Endodermal cell (in vitro differentiated cells): ENCODE results near the gene KIF6. TPM values are rescaled to one million over a fixed set of nuclear protein-coding genes. Genes with fewer than 3 reads are reported as not detected.

Source experiments
- DNase-seq: peaks from one replicate; pipeline ENCODE4 v3.0.0-alpha.2; 2017
- H3K27ac ChIP-seq: 2 replicates; pipeline ENCODE4 v1.5.1; 2013; ENCODE audit warnings: mild to moderate bottlenecking, low read depth, low read length, moderate library complexity
- H3K27me3 ChIP-seq: 2 replicates; pipeline ENCODE4 v1.6.1; 2013; ENCODE audit warnings: mild to moderate bottlenecking, low read length, moderate library complexity; ENCODE audit not compliant: insufficient read depth, control insufficient read depth, poor library complexity, severe bottlenecking
- H3K36me3 ChIP-seq: 2 replicates; pipeline ENCODE4 v1.7.0; 2013; ENCODE audit warnings: mild to moderate bottlenecking, low read length, moderate library complexity; ENCODE audit not compliant: control insufficient read depth, insufficient read depth
- H3K4me1 ChIP-seq: one replicate; pipeline ENCODE4 v1.7.0; 2013; ENCODE audit warnings: low read length; ENCODE audit not compliant: control insufficient read depth, insufficient read depth
- H3K4me3 ChIP-seq: 2 replicates; pipeline ENCODE4 v1.5.1; 2013; ENCODE audit warnings: mild to moderate bottlenecking, low read length, moderate library complexity
- H3K9ac ChIP-seq: 2 replicates; pipeline ENCODE4 v1.6.1; 2013; ENCODE audit warnings: mild to moderate bottlenecking, low read length, moderate library complexity; ENCODE audit not compliant: poor library complexity, severe bottlenecking; ENCODE audit errors: extremely low read depth
- H3K9me3 ChIP-seq: 2 replicates; pipeline ENCODE4 v1.6.1; 2013; ENCODE audit warnings: mild to moderate bottlenecking, low read length, moderate library complexity; ENCODE audit not compliant: control insufficient read depth
- H3K27ac Mint-ChIP-seq: 2 replicates; pipeline ENCODE4 v1.8.0; 2020; ENCODE audit warnings: mixed read lengths
- H3K27me3 Mint-ChIP-seq: 2 replicates; pipeline ENCODE4 v1.8.0; 2021; ENCODE audit warnings: mild to moderate bottlenecking, mixed read lengths; ENCODE audit not compliant: insufficient read depth
- H3K36me3 Mint-ChIP-seq: 2 replicates; pipeline ENCODE4 v1.8.0; 2020; ENCODE audit warnings: low read depth, mixed read lengths
- H3K4me1 Mint-ChIP-seq: 2 replicates; pipeline ENCODE4 v1.8.0; 2020; ENCODE audit warnings: mixed read lengths
- H3K4me3 Mint-ChIP-seq: 2 replicates; pipeline ENCODE4 v1.8.0; 2020; ENCODE audit warnings: mild to moderate bottlenecking, moderate library complexity, mixed read lengths
- H3K9me3 Mint-ChIP-seq: 2 replicates; pipeline ENCODE4 v1.8.0; 2020; ENCODE audit warnings: mild to moderate bottlenecking, mixed read lengths
- CTCF ChIP-seq: fragments of 200-600 bp; sonication (generic); conservative IDR thresholded peaks from 2 replicates; pipeline ENCODE4 v1.5.0; 2021; ENCODE audit warnings: antibody characterized with exemption, mild to moderate bottlenecking
- WGBS, 2 experiments: methylation state at CpG; one replicate each; pipeline versions ENCODE4 v1.1.5 to v1.1.7; 2013; ENCODE audit warnings: missing lambda C conversion rate in 2 of 2, mixed read lengths in 1 of 2; ENCODE audit not compliant: insufficient coverage in 1 of 2, insufficient read length in 1 of 2; 5-methylcytosine and 5-hydroxymethylcytosine counted together
- total RNA-seq, 2 donors: library from RNA; stranded (reverse); fragmentation: NEBNext Ultra II Directional in 1 of 2; extraction: Animal tissue kit (Norgen Biotek cat#: 25700) in 1 of 2; gene quantifications; 2 replicates in 1 of 2; 3 replicates in 1 of 2; pipeline ENCODE4 v1.2.1, GENCODE V29; 2021

The KIF6 gene
- total RNA-seq, 2 donors from 2014 or later = 0.62 to 1.1 TPM

DNA sequence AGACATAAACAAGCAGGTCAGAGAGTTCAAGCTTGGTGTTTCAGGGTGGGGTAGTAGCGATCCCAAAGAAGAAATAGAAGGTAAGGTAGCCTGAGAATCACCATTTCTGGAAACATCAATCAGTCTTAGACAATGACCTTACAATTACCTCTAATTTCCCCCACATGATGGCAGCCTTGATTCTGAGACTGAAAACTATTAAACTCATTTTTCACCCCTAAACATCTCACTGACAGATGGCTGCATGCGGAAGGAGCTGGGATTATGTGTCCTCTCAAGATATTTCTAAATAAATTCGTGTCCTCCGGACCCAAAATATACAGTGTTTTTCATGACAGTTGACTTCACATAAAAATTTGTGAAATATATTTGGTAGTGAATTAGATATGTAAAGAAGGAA is 61.0 kb downstream of the KIF6 start:
- Histone ChIP-seq H3K4me1 (no peaks in the 10 kb centered on the region), H3K9ac (no peak overlapping the region), H3K36me3 (no peaks in the 10 kb centered on the region), H3K27me3 (no peaks in the 10 kb centered on the region), H3K27ac (no peak overlapping the region), H3K9me3 (no peaks in the 10 kb centered on the region), H3K4me3 (no peak overlapping the region)
- no peak for TF ChIP-seq CTCF
- H3K27ac Mint-ChIP-seq = no peak overlapping the region
- no peaks in the 10 kb centered on the region for H3K27me3 Mint-ChIP-seq
- H3K9me3 Mint-ChIP-seq = no peaks in the 10 kb centered on the region
- H3K36me3 Mint-ChIP-seq = no peaks in the 10 kb centered on the region
- WGBS, 2 experiments = 78 to 100% methylated on average over 1 to 4 of the region's 4 CpGs
- H3K4me3 Mint-ChIP-seq = no peak overlapping the region
- H3K4me1 Mint-ChIP-seq = peaks cover 7% of the 10 kb centered on the region
- no peak for DNase-seq

DNA sequence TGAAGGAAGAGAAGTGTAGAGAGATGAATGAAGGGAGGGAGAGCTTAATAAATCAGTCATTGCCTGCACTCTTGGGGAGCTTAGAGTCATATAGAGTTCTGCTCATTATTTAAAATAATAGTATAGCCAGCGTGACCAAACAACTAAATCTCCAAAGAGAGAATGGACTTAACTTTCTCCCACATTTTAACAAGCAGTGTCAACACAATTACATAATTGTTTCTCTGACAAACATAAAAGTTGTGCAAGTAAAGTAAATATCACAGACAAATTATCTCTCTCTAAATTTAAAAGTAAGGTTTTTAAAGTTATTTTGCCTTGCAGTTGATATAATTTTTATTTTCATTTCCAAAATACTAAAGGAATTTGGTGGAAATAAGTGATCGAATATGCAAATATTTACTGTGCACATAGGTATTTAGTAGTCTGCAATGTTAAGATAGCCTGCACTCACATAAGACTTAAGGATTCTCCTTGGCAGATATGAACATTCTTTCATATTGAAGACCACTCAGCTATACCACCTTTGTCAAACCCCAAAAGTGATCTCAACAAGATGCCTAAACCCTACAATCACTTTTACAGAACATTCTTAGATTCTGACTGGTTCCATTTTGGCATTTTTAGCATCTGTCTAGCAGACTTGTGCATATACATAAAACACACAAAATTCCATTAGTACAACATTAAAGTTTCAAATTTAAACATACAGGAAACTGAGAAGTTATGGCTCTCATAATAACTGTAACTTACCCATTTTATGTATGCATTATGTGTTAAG is 67.7 kb downstream of the KIF6 start:
- H3K4me3 Mint-ChIP-seq = no peak overlapping the region
- H3K27ac Mint-ChIP-seq = no peak overlapping the region
- Histone ChIP-seq H3K4me3 (no peak overlapping the region), H3K27ac (no peak overlapping the region), H3K4me1 (peaks cover 2% of the 10 kb centered on the region), H3K9me3 (no peaks in the 10 kb centered on the region), H3K9ac (no peak overlapping the region), H3K27me3 (no peaks in the 10 kb centered on the region), H3K36me3 (no peaks in the 10 kb centered on the region)
- H3K27me3 Mint-ChIP-seq = no peaks in the 10 kb centered on the region
- no peak for TF ChIP-seq CTCF
- peaks cover 15% of the 10 kb centered on the region for H3K4me1 Mint-ChIP-seq
- DNase-seq = no peak
- whole genome bisulfite sequencing, 2 experiments = 87% methylated on average over 2 of the region's 2 CpGs; no CpG with 5 or more reads in 1 of the 2 experiments
- no peaks in the 10 kb centered on the region for H3K9me3 Mint-ChIP-seq
- no peaks in the 10 kb centered on the region for H3K36me3 Mint-ChIP-seq

DNA sequence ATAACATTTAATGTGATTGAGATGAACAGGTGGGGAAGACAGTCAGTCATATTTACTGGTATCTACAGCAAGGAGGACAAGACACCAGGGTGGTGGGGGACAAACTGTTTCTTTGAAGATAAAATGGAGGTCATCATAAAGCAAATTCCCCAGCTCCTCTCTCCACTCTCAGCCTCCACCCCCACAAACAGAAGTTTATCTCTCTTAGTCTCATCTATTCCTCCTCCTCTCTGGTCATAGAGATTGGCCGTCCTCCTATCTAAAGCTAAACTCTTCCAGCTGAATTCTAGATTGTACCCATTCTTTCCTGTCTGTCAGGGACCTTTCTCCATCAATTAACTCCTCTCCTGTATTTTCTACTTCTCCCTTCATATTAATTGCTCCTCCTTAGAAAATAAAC is 71.1 kb downstream of the KIF6 start:
- H3K27me3 ChIP-seq = peaks cover 4% of the 10 kb centered on the region
- H3K36me3 Mint-ChIP-seq = no peaks in the 10 kb centered on the region
- no peaks in the 10 kb centered on the region for H3K36me3 ChIP-seq
- H3K27me3 Mint-ChIP-seq = no peaks in the 10 kb centered on the region
- 67 to 95% methylated on average over 1 of the region's 1 CpG for WGBS, 2 experiments
- no peak overlapping the region for H3K27ac ChIP-seq
- DNase-seq = no peak
- no peak overlapping the region for H3K4me3 Mint-ChIP-seq
- no peak for TF ChIP-seq CTCF
- H3K4me3 ChIP-seq = no peak overlapping the region
- peaks cover 18% of the 10 kb centered on the region for H3K4me1 Mint-ChIP-seq
- H3K9me3 ChIP-seq = no peaks in the 10 kb centered on the region
- no peak overlapping the region for H3K27ac Mint-ChIP-seq
- peaks cover 2% of the 10 kb centered on the region for H3K4me1 ChIP-seq
- H3K9me3 Mint-ChIP-seq = no peaks in the 10 kb centered on the region
- no peak overlapping the region for H3K9ac ChIP-seq
